ENCODE results near the gene PRKCE. TPM values are rescaled to one million over a fixed set of nuclear protein-coding genes. Genes with fewer than 3 reads are reported as not detected.
"Not testable (repeated sequence)": the region's sequence is repeated elsewhere in the genome, so short reads cannot be mapped to it uniquely, and the experiment has no call there.

Gene PRKCE
- total RNA-seq, 2 donors from 2014 or later: 5.8 to 18.1 TPM

DNA sequence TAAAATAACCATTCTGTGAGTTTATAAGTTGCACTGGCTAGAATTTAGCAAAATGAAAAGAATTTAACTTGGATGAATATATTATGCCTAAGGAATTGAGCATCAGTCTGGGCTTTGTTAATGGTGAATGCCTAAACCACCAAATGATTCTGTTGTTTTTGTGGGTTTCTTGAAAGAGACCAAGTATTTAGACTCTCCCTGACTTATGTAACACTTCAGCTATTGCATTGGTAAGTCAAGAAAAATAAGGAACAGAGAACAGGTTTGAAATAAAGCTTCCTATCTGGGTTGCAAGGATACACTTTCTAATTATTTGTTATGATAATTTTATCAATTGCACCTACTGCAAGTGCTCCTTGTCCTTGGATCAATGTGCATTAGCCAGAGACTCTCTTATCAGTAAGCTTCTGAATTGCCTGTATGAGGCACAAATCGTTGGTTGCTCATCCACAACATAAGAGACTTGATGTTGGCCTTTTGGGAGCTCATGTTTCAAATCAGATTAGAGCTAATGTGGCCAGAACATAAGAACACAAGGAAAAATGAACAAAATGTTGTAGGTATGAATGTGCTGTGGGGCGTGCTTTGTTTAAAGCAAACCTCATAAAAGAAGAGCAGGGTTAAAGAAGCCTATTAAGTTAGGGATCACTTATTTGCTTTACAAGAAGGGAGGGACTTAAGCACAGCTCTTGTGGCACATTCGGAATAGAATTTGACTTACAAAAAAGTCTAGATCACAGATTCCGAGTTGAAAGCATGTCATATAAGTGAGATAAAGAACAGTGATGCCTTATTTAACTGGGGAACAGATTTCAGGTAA is 37.2 kb downstream of the PRKCE start:
- no peak for ATAC-seq (ENCODE audit: insufficient number of reproducible peaks, low FRiP score, low read depth)
- H3K4me1 ChIP-seq (ENCODE audit: control insufficient read depth in 1 of 2, low read depth in 2 of 2): peaks cover 0 to 15% of the 10 kb centered on the region in 2 donors
- no peaks in the 10 kb centered on the region for H3K9me3 ChIP-seq
- no peaks in the 10 kb centered on the region for H3K36me3 ChIP-seq
- no peak overlapping the region for H3K27ac ChIP-seq
- no peaks in the 10 kb centered on the region for H3K27me3 ChIP-seq (replicated peaks; ENCODE audit: insufficient read depth)
- no peak overlapping the region for H3K4me3 ChIP-seq
- TF ChIP-seq, protein P1, sequence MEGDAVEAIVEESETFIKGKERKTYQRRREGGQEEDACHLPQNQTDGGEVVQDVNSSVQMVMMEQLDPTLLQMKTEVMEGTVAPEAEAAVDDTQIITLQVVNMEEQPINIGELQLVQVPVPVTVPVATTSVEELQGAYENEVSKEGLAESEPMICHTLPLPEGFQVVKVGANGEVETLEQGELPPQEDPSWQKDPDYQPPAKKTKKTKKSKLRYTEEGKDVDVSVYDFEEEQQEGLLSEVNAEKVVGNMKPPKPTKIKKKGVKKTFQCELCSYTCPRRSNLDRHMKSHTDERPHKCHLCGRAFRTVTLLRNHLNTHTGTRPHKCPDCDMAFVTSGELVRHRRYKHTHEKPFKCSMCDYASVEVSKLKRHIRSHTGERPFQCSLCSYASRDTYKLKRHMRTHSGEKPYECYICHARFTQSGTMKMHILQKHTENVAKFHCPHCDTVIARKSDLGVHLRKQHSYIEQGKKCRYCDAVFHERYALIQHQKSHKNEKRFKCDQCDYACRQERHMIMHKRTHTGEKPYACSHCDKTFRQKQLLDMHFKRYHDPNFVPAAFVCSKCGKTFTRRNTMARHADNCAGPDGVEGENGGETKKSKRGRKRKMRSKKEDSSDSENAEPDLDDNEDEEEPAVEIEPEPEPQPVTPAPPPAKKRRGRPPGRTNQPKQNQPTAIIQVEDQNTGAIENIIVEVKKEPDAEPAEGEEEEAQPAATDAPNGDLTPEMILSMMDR (IDR thresholded peaks at IDR 0.05): no peak
- DNase-seq (ENCODE audit: low spot score): no peak

DNA sequence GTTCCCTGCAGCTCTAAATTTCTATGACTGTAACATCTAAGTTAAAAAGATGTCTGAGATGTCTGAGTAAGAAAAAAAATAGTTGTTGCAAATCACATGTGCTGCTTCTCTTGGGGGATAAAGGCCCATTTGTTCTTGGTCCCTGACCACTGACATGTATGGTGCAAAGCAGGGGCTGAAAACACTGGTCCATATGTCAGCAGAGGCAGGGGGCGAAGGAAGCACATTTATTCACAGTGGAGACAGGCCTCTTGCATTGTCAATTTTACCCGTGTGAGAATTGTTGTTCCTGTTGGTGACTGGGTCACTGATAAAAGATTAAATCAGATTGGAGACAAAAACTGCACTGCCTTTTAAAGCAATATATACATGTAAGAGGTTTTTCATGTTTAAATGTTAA is 38.8 kb downstream of the PRKCE start:
- H3K9me3 ChIP-seq: no peaks in the 10 kb centered on the region
- H3K4me3 ChIP-seq: no peak overlapping the region
- no peak overlapping the region for H3K27ac ChIP-seq
- H3K36me3 ChIP-seq: no peaks in the 10 kb centered on the region
- peaks cover 0 to 15% of the 10 kb centered on the region in 2 donors for H3K4me1 ChIP-seq (ENCODE audit: control insufficient read depth in 1 of 2, low read depth in 2 of 2)
- H3K27me3 ChIP-seq (replicated peaks; ENCODE audit: insufficient read depth): no peaks in the 10 kb centered on the region
- ATAC-seq (ENCODE audit: insufficient number of reproducible peaks, low FRiP score, low read depth) (no peak), DNase-seq (ENCODE audit: low spot score) (no peak)
- TF ChIP-seq, protein P1 (IDR thresholded peaks at IDR 0.05): no peak

DNA sequence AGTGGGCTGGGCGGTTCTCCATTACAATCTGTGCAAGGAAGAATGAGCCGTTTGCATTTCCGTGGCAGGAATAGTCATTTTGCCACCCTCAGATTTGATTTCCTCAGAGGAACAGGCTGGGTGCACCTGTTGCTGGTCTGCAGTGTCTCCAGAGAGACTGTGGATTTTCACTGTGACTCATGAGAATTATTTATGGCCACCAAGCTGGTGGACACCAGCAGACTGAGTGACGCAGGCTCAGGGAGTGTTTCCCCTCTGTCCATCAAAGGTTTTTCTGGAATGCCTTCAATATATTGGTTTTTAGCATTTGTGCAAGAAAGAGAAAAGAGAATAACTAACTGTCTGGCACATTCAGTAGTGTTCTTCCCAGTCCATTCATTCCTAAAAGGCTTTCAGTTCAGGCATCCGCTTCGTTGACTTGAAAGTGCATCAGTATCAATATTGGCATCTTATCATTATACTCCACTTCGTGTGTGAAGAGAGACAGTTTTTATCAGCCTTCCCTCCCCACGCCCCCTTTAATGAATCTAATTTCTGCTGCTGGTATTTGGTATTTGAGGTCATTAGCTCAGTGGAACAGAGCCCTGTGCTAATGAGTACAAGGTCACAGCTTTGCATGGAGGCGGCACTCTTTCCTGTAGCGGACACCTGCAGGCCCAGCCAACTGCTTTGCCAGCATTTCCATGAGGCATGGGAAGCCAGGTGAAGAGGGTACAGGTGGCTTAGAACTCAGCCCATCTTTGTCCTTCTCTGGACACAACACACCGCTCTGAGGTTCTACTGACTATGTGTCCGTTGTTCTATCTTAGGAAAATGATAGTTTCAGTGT is 39.9 kb downstream of the PRKCE start:
- Histone ChIP-seq H3K4me1 (ENCODE audit: control insufficient read depth in 1 of 2, low read depth in 2 of 2) (peaks cover 0 to 15% of the 10 kb centered on the region in 2 donors), H3K27ac (no peak overlapping the region)

DNA sequence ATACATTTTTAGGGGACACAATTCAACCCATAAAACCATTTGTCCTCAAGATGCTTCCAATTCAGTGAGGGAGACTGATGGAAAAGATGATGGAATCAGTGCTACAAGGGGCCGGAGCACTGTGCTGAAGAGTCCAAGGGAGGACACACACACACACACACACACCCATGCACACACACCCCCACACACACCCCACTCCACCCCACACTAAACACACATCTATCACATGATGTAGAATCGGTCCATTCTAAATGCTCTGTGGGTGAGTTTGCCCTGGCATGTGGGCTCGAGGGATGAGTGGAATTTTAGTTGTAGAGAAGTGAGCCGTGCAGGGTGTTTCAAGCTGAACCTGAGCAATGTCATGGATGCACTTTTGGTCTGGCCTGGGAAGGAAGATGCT is 41.1 kb downstream of the PRKCE start:
- DNase-seq (ENCODE audit: low spot score): no peak
- Histone ChIP-seq H3K4me3 (no peak overlapping the region), H3K4me1 (ENCODE audit: control insufficient read depth in 1 of 2, low read depth in 2 of 2) (peaks cover 0 to 15% of the 10 kb centered on the region in 2 donors), H3K36me3 (no peaks in the 10 kb centered on the region), H3K27me3 (replicated peaks; ENCODE audit: insufficient read depth) (no peaks in the 10 kb centered on the region), H3K9me3 (no peaks in the 10 kb centered on the region), H3K27ac (no peak overlapping the region)
- TF ChIP-seq, protein P1 (IDR thresholded peaks at IDR 0.05): no peak
- no peak for ATAC-seq (ENCODE audit: insufficient number of reproducible peaks, low FRiP score, low read depth)

More for the DNA sequence above, 39.9 kb downstream of the PRKCE start:
- DNase-seq (ENCODE audit: low spot score): no peak
- Histone ChIP-seq H3K9me3 (no peaks in the 10 kb centered on the region), H3K36me3 (no peaks in the 10 kb centered on the region), H3K4me3 (no peak overlapping the region), H3K27me3 (replicated peaks; ENCODE audit: insufficient read depth) (no peaks in the 10 kb centered on the region)
- no peak for ATAC-seq (ENCODE audit: insufficient number of reproducible peaks, low FRiP score, low read depth)
- TF ChIP-seq, protein P1 (IDR thresholded peaks at IDR 0.05): no peak

DNA sequence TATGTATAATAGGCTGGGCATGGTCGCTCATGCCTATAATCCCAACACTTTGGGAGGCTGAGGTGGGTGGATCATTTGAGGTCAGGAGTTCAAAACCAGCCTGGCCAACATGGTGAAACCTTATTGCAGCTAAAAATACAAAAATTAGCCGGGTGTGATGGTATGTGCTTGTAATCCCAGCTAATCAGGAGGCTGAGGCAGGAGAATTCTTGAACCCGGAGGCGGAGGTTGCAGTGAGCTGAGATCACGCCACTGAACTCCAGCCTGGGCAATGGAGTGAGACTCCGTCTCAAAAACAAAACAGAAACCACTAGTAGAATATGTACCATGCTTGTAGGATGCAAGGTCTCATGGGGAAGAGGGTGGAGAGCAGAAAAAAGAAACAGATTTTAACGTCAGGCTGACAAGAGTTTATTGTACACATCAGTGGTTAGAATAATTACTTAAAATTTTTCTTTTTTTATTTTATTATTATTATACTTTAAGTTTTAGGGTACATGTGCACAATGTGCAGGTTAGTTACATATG is 44.1 kb downstream of the PRKCE start:
- not testable (repeated sequence) for H3K9me3 ChIP-seq; H3K27ac ChIP-seq; DNase-seq (ENCODE audit: low spot score); H3K27me3 ChIP-seq (replicated peaks; ENCODE audit: insufficient read depth); ATAC-seq (ENCODE audit: insufficient number of reproducible peaks, low FRiP score, low read depth); H3K36me3 ChIP-seq; H3K4me3 ChIP-seq
- peaks cover 0 to 10% of the 10 kb centered on the region in 2 donors for H3K4me1 ChIP-seq (ENCODE audit: control insufficient read depth in 1 of 2, low read depth in 2 of 2)
